ENCODE results near the gene AMOTL1. TPM values are rescaled to one million over a fixed set of nuclear protein-coding genes. Genes with fewer than 3 reads are reported as not detected.

The AMOTL1 gene
- total RNA-seq, 1 donor from 2014 or later, result 64.8 TPM

DNA sequence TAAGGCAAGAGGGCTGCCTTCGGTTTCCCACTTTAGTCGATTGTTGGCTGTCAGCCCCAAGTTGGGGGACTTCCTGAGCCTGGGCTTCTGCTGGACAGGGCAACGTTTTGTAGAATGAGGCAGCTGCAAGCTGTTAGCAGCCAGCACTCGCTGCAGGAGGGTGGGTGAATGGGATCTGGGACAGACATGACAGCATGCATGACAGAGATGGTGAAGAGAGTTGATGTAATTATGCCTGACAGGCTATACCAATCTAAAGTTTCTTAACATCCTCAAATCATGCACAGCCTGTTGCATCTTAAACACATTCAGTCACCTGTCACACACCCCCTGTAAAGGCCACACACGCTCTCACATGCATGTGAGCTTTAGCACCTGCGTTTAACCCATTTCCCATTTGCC, 156.0 kb downstream of the AMOTL1 start:
- Mint-ChIP-seq H3K27me3 (peaks cover 3% of the 10 kb centered on the region), H3K4me1 (ENCODE audit: unreplicated experiment) (peaks cover 30% of the 10 kb centered on the region), H3K27ac (no peak overlapping the region), H3K36me3 (no peaks in the 10 kb centered on the region), H3K4me3 (no peak overlapping the region), H3K9me3 (no peaks in the 10 kb centered on the region)
- TF ChIP-seq, protein P1, sequence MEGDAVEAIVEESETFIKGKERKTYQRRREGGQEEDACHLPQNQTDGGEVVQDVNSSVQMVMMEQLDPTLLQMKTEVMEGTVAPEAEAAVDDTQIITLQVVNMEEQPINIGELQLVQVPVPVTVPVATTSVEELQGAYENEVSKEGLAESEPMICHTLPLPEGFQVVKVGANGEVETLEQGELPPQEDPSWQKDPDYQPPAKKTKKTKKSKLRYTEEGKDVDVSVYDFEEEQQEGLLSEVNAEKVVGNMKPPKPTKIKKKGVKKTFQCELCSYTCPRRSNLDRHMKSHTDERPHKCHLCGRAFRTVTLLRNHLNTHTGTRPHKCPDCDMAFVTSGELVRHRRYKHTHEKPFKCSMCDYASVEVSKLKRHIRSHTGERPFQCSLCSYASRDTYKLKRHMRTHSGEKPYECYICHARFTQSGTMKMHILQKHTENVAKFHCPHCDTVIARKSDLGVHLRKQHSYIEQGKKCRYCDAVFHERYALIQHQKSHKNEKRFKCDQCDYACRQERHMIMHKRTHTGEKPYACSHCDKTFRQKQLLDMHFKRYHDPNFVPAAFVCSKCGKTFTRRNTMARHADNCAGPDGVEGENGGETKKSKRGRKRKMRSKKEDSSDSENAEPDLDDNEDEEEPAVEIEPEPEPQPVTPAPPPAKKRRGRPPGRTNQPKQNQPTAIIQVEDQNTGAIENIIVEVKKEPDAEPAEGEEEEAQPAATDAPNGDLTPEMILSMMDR (conservative IDR thresholded peaks at IDR 0.05), result no peak
- DNase-seq (ENCODE audit: extremely low spot score, unreplicated experiment), result no peak

DNA sequence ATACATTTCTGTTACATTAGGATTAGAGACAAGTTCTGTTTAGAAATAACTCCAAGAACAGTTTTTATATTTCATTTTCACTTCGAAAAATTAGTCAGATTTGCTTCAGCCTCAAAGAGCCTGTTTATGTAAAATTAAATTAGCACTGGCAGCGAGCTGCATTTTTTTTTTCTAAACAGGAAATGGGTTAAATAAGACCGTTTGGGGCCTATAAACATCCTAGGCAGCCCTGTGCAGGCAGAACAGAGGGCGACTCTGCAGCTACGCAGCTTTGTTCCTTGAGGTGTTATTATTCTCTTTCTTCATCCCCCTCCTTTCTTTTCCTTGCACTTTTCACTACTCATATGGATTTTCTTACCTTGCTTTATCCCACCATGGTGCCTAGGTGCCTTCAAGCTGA, 156.5 kb downstream of the AMOTL1 start:
- TF ChIP-seq, protein P1 (conservative IDR thresholded peaks at IDR 0.05), result no peak
- no peak for DNase-seq (ENCODE audit: extremely low spot score, unreplicated experiment)
- Mint-ChIP-seq H3K4me3 (no peak overlapping the region), H3K36me3 (no peaks in the 10 kb centered on the region), H3K27ac (no peak overlapping the region), H3K4me1 (ENCODE audit: unreplicated experiment) (peaks cover 30% of the 10 kb centered on the region), H3K27me3 (peaks cover 3% of the 10 kb centered on the region), H3K9me3 (no peaks in the 10 kb centered on the region)

DNA sequence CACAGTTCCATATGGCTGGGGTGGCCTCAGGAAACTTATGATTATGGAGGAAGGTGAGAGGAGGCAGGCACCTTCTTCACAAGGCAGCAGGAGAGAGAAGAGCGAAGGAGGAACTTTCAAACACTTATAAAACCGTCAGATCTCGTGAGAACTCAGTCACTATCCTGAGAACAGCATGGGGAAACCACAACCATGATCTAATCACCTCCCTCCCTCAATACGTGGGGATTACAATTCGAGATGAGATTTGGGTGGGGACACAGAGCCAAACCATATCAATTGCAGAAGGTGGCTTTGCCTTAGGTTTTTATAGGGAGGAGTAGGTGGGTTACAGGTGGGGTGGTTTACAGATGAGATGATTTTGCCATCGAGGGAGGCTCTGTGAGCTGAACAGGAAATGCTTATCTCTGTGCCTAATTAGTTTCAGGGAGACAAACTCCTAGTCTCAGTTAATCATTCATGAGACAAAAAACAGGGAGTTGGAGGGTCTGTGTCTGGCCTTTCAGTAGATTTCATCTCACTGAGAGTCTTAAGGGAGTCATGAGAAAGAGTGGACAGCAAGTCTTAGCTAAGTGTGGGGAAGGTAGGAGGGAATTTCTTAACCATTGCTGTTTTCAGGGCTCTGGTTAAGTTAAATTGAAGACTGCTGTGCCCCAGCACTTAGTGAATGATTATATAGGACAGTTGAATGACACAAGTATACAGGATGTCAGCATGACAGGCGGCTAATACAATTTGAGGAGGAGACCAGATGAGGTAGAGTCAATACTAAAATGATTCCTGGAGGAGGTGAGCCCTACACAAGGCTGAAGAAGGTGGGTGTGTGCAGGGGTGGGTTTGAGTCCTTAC, 157.5 kb downstream of the AMOTL1 start:
- no peaks in the 10 kb centered on the region for H3K9me3 Mint-ChIP-seq
- no peak overlapping the region for H3K4me3 Mint-ChIP-seq
- no peak overlapping the region for H3K27ac Mint-ChIP-seq
- TF ChIP-seq, protein P1 (conservative IDR thresholded peaks at IDR 0.05), result no peak
- H3K27me3 Mint-ChIP-seq, result peaks cover 7% of the 10 kb centered on the region
- DNase-seq (ENCODE audit: extremely low spot score, unreplicated experiment), result no peak
- H3K36me3 Mint-ChIP-seq, result no peaks in the 10 kb centered on the region
- peaks cover 30% of the 10 kb centered on the region for H3K4me1 Mint-ChIP-seq (ENCODE audit: unreplicated experiment)

DNA sequence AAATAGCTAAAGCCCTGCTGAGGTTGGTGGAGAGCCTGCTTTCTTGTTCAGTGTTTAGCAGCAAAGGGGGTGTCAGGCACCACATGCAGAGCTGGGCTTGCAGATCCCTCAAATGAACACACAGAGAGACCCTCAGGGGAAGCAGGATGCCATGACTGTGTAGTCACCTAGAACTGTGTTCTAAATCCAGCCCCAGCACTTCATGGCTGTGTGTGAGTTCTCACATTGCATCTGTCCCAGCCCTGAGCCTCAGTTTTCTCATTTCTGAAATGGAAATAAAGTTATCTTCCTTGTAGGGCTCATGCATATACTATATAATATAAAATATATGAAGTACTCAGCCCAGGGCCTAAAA, 158.1 kb downstream of the AMOTL1 start:
- no peak for DNase-seq (ENCODE audit: extremely low spot score, unreplicated experiment)
- Mint-ChIP-seq H3K27me3 (peaks cover 7% of the 10 kb centered on the region), H3K4me3 (no peak overlapping the region), H3K4me1 (ENCODE audit: unreplicated experiment) (peaks cover 30% of the 10 kb centered on the region), H3K27ac (no peak overlapping the region), H3K9me3 (no peaks in the 10 kb centered on the region), H3K36me3 (no peaks in the 10 kb centered on the region)
- TF ChIP-seq, protein P1 (conservative IDR thresholded peaks at IDR 0.05), result no peak

Other genes with a start within 250 kb of the AMOTL1 start
- 10.4 and 40.1 TPM in 2 replicates for gene FUT4, start 224.4 kb upstream of the AMOTL1 start, total RNA-seq (ENCODE audit: low replicate concordance)
- gene PIWIL4, start 201.0 kb upstream of the AMOTL1 start, total RNA-seq (ENCODE audit: low replicate concordance), result 4.2 and 11.6 TPM in 2 replicates
- gene CWC15, start 205.2 kb downstream of the AMOTL1 start, total RNA-seq (ENCODE audit: low replicate concordance), result 66.4 and 76.8 TPM in 2 replicates
- 0.83 and 2.4 TPM in 2 replicates for gene KDM4D, start 205.4 kb downstream of the AMOTL1 start, total RNA-seq (ENCODE audit: low replicate concordance)

Measured in type B pancreatic cell (in vitro differentiated cells).